Panc1 (cell line): ENCODE results near the gene PDE11A. TPM values are rescaled to one million over a fixed set of nuclear protein-coding genes. Genes with fewer than 3 reads are reported as not detected.

ENCODE experiments used
- ATAC-seq: fragments of 200-7000 bp; cut with Tn5 transposase; 2 replicates; pipeline ENCODE4 v1.9.1; 2020; ENCODE audit warnings: mild to moderate bottlenecking, moderate library complexity
- BruUV-seq: library from RNA; stranded (reverse); fragments of 400-500 nt; replicated peaks from 2 replicates; lab custom pipeline; 2021; lab: Mats Ljungman, UMichigan
- CTCF ChIA-PET: fragments of 300-600 bp; sonication (Branson Sonifier 250); formaldehyde crosslinking; loops from one replicate; lab custom pipeline; 2022; ENCODE audit warnings: antibody characterized with exemption; lab: Charles Lee
- POLR2A ChIA-PET: fragments of 300-600 bp; sonication (Branson Sonifier 250); formaldehyde crosslinking; loops from one replicate; lab custom pipeline; 2022; ENCODE audit warnings: antibody characterized with exemption; lab: Charles Lee
- DNase-seq: peaks from one replicate; pipeline ENCODE4 v3.0.0-alpha.2; 2010; ENCODE audit warnings: low read depth, low spot score
- H3K27ac ChIP-seq: 2 replicates; pipeline ENCODE4 v1.5.1; 2011; ENCODE audit warnings: mild to moderate bottlenecking, low read length, inconsistent platforms
- H3K27me3 ChIP-seq: fragments of 200-500 bp; sonication (Bioruptor generic); 2 replicates; pipeline ENCODE4 v1.6.0; 2014; ENCODE audit warnings: low read length, inconsistent platforms; ENCODE audit not compliant: control insufficient read depth, insufficient read depth
- H3K36me3 ChIP-seq: fragments of 200-500 bp; sonication (Bioruptor generic); 2 replicates; pipeline ENCODE4 v1.5.1; 2014; ENCODE audit warnings: inconsistent platforms, mild to moderate bottlenecking, low read length, moderate library complexity; ENCODE audit not compliant: control insufficient read depth, insufficient read depth
- H3K4me1 ChIP-seq: 2 replicates; pipeline ENCODE4 v1.5.1; 2011; ENCODE audit warnings: inconsistent platforms, mild to moderate bottlenecking, low read length, moderate library complexity; ENCODE audit not compliant: control insufficient read depth, insufficient read depth
- H3K4me3 ChIP-seq, 2 experiments: 2 replicates each; pipeline ENCODE4 v1.5.1; 2011 to 2012; ENCODE audit warnings: low read depth in 2 of 2, low read length in 2 of 2, mild to moderate bottlenecking in 2 of 2, inconsistent platforms in 1 of 2, moderate library complexity in 1 of 2
- H3K9me3 ChIP-seq: fragments of 200-500 bp; sonication (Bioruptor generic); 2 replicates; pipeline ENCODE4 v1.5.1; 2014; ENCODE audit warnings: low read depth, mild to moderate bottlenecking, inconsistent platforms, low read length, moderate library complexity; ENCODE audit not compliant: control insufficient read depth, insufficient read depth
- CTCF ChIP-seq: fragments of 450-650 bp; IDR thresholded peaks from 2 replicates; pipeline ENCODE4 v1.5.1; 2017; ENCODE audit warnings: mild to moderate bottlenecking
- POLR2AphosphoS5 ChIP-seq: IDR thresholded peaks from 2 replicates; pipeline ENCODE4 v1.6.1; 2012; ENCODE audit warnings: mild to moderate bottlenecking, low read depth, low read length, moderate library complexity
- SIN3A ChIP-seq: IDR thresholded peaks from 2 replicates; pipeline ENCODE4 v1.6.1; 2012; ENCODE audit warnings: low read depth, mild to moderate bottlenecking, low read length, moderate library complexity, borderline replicate concordance; ENCODE audit not compliant: insufficient read depth
- TCF7L2 ChIP-seq: IDR thresholded peaks from 2 replicates; pipeline ENCODE4 v1.6.1; 2011; ENCODE audit warnings: mild to moderate bottlenecking, low read depth, low read length, inconsistent platforms
- in situ Hi-C: cut with HindIII; loops from 2 replicates; pipeline ENCODE4 v1.10.0; 2016; ENCODE audit warnings: low sequenced_read_pairs, low pct_unique_long_range_greater_than_20kb
- intact Hi-C: fragments of 100-400 bp; cut with micrococcal nuclease; formaldehyde crosslinking; loops from one replicate; pipeline ENCODE4 v1.10.0; 2022; ENCODE audit not compliant: unreplicated experiment
- total RNA-seq: library from RNA; stranded (reverse); gene quantifications from one replicate; pipeline ENCODE4 v1.2.1, GENCODE V29; 2021; ENCODE audit not compliant: unreplicated experiment
- TF ChIP-seq, protein P1 (sequence below), 2 experiments: IDR thresholded peaks; 2 replicates each; pipeline ENCODE4 v1.6.1; 2011 to 2012; ENCODE audit warnings: low read depth in 2 of 2, control low read depth in 1 of 2, low read length in 1 of 2, mild to moderate bottlenecking in 1 of 2, moderate library complexity in 1 of 2; ENCODE audit not compliant: insufficient read depth in 1 of 2

The PDE11A gene
- total RNA-seq, 1 experiment from 2014 or later: not detected

DNA sequence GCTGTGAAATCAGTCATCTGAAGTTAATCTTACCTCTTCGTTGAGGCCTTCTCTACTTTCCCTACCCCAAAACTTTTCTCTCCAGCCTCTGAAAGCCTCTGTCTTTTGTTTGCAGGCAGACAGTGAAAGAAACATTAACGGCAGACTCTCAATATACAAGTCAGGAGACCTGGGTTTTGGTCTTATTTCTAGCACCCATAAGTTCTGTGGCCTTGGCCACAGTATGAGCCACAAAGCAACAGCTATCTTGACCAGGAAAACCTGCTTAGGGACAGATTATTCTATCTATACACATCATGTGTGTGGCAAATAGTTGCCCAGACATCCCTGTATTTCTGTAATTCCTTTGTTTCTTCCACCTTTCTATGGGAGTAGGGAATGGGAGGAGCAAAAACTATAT, 361.7 kb downstream of the PDE11A start:
- no peaks in the 10 kb centered on the region for H3K9me3 ChIP-seq
- ATAC-seq: no peak
- in situ Hi-C loops (no loop called here), intact Hi-C loops (no loop called here)
- no peaks in the 10 kb centered on the region for H3K36me3 ChIP-seq
- H3K27me3 ChIP-seq: peaks cover 7% of the 10 kb centered on the region; the same call in 1 of the 2 replicates
- BruUV-seq: no TSS peak
- no peak overlapping the region for H3K4me3 ChIP-seq
- H3K27ac ChIP-seq: no peak overlapping the region
- TF ChIP-seq, protein P1, sequence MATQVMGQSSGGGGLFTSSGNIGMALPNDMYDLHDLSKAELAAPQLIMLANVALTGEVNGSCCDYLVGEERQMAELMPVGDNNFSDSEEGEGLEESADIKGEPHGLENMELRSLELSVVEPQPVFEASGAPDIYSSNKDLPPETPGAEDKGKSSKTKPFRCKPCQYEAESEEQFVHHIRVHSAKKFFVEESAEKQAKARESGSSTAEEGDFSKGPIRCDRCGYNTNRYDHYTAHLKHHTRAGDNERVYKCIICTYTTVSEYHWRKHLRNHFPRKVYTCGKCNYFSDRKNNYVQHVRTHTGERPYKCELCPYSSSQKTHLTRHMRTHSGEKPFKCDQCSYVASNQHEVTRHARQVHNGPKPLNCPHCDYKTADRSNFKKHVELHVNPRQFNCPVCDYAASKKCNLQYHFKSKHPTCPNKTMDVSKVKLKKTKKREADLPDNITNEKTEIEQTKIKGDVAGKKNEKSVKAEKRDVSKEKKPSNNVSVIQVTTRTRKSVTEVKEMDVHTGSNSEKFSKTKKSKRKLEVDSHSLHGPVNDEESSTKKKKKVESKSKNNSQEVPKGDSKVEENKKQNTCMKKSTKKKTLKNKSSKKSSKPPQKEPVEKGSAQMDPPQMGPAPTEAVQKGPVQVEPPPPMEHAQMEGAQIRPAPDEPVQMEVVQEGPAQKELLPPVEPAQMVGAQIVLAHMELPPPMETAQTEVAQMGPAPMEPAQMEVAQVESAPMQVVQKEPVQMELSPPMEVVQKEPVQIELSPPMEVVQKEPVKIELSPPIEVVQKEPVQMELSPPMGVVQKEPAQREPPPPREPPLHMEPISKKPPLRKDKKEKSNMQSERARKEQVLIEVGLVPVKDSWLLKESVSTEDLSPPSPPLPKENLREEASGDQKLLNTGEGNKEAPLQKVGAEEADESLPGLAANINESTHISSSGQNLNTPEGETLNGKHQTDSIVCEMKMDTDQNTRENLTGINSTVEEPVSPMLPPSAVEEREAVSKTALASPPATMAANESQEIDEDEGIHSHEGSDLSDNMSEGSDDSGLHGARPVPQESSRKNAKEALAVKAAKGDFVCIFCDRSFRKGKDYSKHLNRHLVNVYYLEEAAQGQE (IDR thresholded peaks at IDR 0.05; ENCODE audit: insufficient read depth in 1 of 2, low read depth in 2 of 2, low read length in 1 of 2): no peak
- TF ChIP-seq SIN3A (no peak), POLR2AphosphoS5 (no peak), CTCF (no peak), TCF7L2 (no peak)
- CTCF ChIA-PET: no interaction called here
- DNase-seq: no peak
- POLR2A ChIA-PET: no interaction called here
- no peaks in the 10 kb centered on the region for H3K4me1 ChIP-seq

GRCh38 chr2:177709986-177710401, 362.6 kb downstream of the PDE11A start:
- in situ Hi-C loops: no loop called here
- Histone ChIP-seq H3K27me3 (peaks cover 5% of the 10 kb centered on the region; the same call in 1 of the 2 replicates), H3K27ac (no peak overlapping the region), H3K4me3 (no peak overlapping the region), H3K9me3 (no peaks in the 10 kb centered on the region), H3K36me3 (no peaks in the 10 kb centered on the region), H3K4me1 (no peaks in the 10 kb centered on the region)
- no TSS peak for BruUV-seq
- DNase-seq (no peak), ATAC-seq (no peak)
- TF ChIP-seq SIN3A (no peak), CTCF (no peak), POLR2AphosphoS5 (no peak), TCF7L2 (no peak)
- TF ChIP-seq, protein P1 (IDR thresholded peaks at IDR 0.05; ENCODE audit: insufficient read depth in 1 of 2, low read depth in 2 of 2, low read length in 1 of 2): no peak
- CTCF ChIA-PET: no interaction called here
- POLR2A ChIA-PET: no interaction called here
- intact Hi-C loops: no loop called here
